AG10803 (cell line): ENCODE results near the gene RAP1A.
"Not testable (repeated sequence)": the region's sequence is repeated elsewhere in the genome, so short reads cannot be mapped to it uniquely, and the experiment has no call there.

Experiments used
- DNase-seq: peaks from one replicate; pipeline ENCODE4 v3.0.0; 2010; ENCODE audit warnings: low read depth
- H3K4me3 ChIP-seq: 2 replicates; pipeline ENCODE4 v1.5.1; 2011; ENCODE audit warnings: mild to moderate bottlenecking, low read length, control low read depth
- TF ChIP-seq, protein P1 (sequence below): conservative IDR thresholded peaks from 2 replicates; pipeline ENCODE4 v1.5.1; 2011; ENCODE audit warnings: mild to moderate bottlenecking, low read length, control low read depth, inconsistent platforms

RAP1A gene

GRCh38 chr1:111629190-111629954, 9.8 kb downstream of the RAP1A start:
- no peak overlapping the region for H3K4me3 ChIP-seq
- TF ChIP-seq, protein P1, sequence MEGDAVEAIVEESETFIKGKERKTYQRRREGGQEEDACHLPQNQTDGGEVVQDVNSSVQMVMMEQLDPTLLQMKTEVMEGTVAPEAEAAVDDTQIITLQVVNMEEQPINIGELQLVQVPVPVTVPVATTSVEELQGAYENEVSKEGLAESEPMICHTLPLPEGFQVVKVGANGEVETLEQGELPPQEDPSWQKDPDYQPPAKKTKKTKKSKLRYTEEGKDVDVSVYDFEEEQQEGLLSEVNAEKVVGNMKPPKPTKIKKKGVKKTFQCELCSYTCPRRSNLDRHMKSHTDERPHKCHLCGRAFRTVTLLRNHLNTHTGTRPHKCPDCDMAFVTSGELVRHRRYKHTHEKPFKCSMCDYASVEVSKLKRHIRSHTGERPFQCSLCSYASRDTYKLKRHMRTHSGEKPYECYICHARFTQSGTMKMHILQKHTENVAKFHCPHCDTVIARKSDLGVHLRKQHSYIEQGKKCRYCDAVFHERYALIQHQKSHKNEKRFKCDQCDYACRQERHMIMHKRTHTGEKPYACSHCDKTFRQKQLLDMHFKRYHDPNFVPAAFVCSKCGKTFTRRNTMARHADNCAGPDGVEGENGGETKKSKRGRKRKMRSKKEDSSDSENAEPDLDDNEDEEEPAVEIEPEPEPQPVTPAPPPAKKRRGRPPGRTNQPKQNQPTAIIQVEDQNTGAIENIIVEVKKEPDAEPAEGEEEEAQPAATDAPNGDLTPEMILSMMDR, result no peak
- DNase-seq, result no peak

GRCh38 chr1:111630567-111630966, 11.0 kb downstream of the RAP1A start:
- TF ChIP-seq, protein P1, result no peak
- H3K4me3 ChIP-seq, result no peak overlapping the region
- no peak for DNase-seq

DNA sequence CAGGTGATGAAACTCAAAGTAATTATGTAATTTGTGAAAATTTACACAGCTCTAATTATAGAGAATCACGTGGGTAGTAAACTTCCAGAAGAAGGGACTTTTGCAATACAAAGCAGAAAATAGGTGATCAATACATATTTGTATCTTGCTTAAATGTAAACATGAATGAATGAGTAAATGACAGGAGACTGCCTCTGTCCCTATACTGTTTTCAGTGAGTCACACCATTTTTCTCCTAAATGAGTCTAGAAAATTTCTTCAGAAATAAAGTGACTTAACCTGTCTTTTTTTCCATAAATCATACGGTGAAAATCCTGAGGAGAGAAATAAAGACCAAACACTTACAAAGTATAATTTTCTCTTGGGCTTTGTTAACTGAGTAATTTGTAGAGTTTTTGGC, 11.9 kb downstream of the RAP1A start:
- TF ChIP-seq, protein P1, result no peak
- H3K4me3 ChIP-seq, result no peak overlapping the region
- DNase-seq, result no peak

DNA sequence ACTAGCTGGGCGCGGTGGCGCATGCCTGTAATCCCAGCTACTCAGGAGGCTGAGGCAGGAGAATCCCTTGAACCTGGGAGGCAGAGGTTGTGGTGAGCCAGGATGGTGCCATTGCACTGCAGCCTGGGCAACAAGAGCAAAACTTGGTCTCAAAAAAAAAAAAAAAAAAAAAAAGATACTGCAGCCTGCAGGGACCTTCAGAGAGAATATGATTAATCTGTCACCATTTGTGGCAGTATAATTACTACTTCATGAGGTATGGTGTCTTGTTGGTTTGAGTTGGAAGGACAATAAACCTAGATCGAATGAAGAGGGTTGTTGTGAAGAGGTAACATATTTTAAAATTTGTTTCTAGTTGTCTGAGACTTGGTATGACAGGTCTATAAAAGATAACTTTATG, 13.2 kb downstream of the RAP1A start:
- DNase-seq, H3K4me3 ChIP-seq: not testable (repeated sequence)

GRCh38 chr1:111633736-111634247, 14.2 kb downstream of the RAP1A start:
- H3K4me3 ChIP-seq, result no peak overlapping the region
- no peak for DNase-seq
- TF ChIP-seq, protein P1, result no peak

GRCh38 chr1:111635324-111636009, 15.9 kb downstream of the RAP1A start:
- no peak for DNase-seq
- TF ChIP-seq, protein P1, result no peak
- H3K4me3 ChIP-seq, result no peak overlapping the region

GRCh38 chr1:111638320-111638719, 18.7 kb downstream of the RAP1A start:
- H3K4me3 ChIP-seq, result no peak overlapping the region
- DNase-seq, result no peak
- TF ChIP-seq, protein P1, result no peak
